HEK293T (cell line): ENCODE data around the gene GABRB3.

Experiments
- BHLHE40 ChIP-seq: fragments of 450-650 bp; IDR thresholded peaks from 2 replicates; pipeline ENCODE4 v1.6.1; 2016; ENCODE audit warnings: mild to moderate bottlenecking, moderate library complexity, borderline replicate concordance
- FOXK2 ChIP-seq: fragments of 450-650 bp; IDR thresholded peaks from 2 replicates; pipeline ENCODE4 v1.6.1; 2016; ENCODE audit warnings: mild to moderate bottlenecking
- L3MBTL2 ChIP-seq: fragments of 450-650 bp; conservative IDR thresholded peaks from 2 replicates; pipeline ENCODE4 v1.6.1; 2016; ENCODE audit warnings: mild to moderate bottlenecking
- LEF1 ChIP-seq: fragments of 450-650 bp; IDR thresholded peaks from 2 replicates; pipeline ENCODE4 v1.6.1; 2017; ENCODE audit warnings: mild to moderate bottlenecking, borderline replicate concordance
- PKNOX1 ChIP-seq: fragments of 450-650 bp; IDR thresholded peaks from 2 replicates; pipeline ENCODE4 v1.6.1; 2016
- SP1 ChIP-seq: fragments of 450-650 bp; IDR thresholded peaks from 2 replicates; pipeline ENCODE4 v1.6.1; 2017
- SUZ12 ChIP-seq: fragments of 450-650 bp; IDR thresholded peaks from 2 replicates; pipeline ENCODE4 v1.6.1; 2016; ENCODE audit warnings: mild to moderate bottlenecking

GRCh38 chr15:26631894-26632293 is 141.0 kb downstream of the GABRB3 start:
- no peak for TF ChIP-seq LEF1
- TF ChIP-seq SUZ12 = no peak
- no peak for TF ChIP-seq L3MBTL2
- no peak for TF ChIP-seq FOXK2
- TF ChIP-seq BHLHE40 = no peak
- TF ChIP-seq PKNOX1 = no peak
- TF ChIP-seq SP1 = no peak
